ENCODE results near the gene MYO10. TPM values are rescaled to one million over a fixed set of nuclear protein-coding genes. Genes with fewer than 3 reads are reported as not detected.

Gene MYO10
- total RNA-seq, 4 donors from 2014 or later = 51.6 to 190 (median 72.9) TPM

- H3K36me3 ChIP-seq = no peaks in the 10 kb centered on the region
- peaks cover 0 to 44% (median 21%) of the 10 kb centered on the region in 4 donors for H3K4me1 ChIP-seq
- in situ Hi-C loops (cut with MboI; ENCODE audit: low pct_ligation_motif_present in 1 of 4, low pct_unique_long_range_greater_than_20kb in 1 of 4, low sequenced_read_pairs in 3 of 4) = no loop called here
- H3K27ac ChIP-seq = no peak overlapping the region
- no peak for DNase-seq
- no peak for TF ChIP-seq EP300 (IDR thresholded peaks at IDR 0.05; ENCODE audit: low read depth)
- no peak for TF ChIP-seq POLR2AphosphoS5 (IDR thresholded peaks at IDR 0.05)
- no peak for TF ChIP-seq POLR2A (IDR thresholded peaks at IDR 0.05)
- TF ChIP-seq CTCF (IDR thresholded peaks at IDR 0.05) = no peak
- H3K27me3 ChIP-seq = no peaks in the 10 kb centered on the region
- no peaks in the 10 kb centered on the region for H3K9me3 ChIP-seq
- intact Hi-C loops (cut with DNase I; ENCODE audit: low total_unique reads) = no loop called here
- WGBS, 2 donors (ENCODE audit: low coverage in 1 of 2) = 83 to 84% methylated on average over 4 to 5 of the region's 5 CpGs
- no peak overlapping the region for H3K4me3 ChIP-seq
These were observed 203.7 kb downstream of the MYO10 start for GRCh38 chr5:16732356-16732755.

GRCh38 chr5:16727755-16728325 is 208.2 kb downstream of the MYO10 start:
- Histone ChIP-seq H3K36me3 (no peaks in the 10 kb centered on the region), H3K9me3 (no peaks in the 10 kb centered on the region), H3K27ac (peak overlapping the region; percentile 44 to 66 (median 52)), H3K27me3 (no peaks in the 10 kb centered on the region), H3K4me3 (no peak overlapping the region), H3K4me1 (peaks cover 0 to 23% (median 11%) of the 10 kb centered on the region in 4 donors)
- in situ Hi-C loops (cut with MboI; ENCODE audit: low pct_ligation_motif_present in 1 of 4, low pct_unique_long_range_greater_than_20kb in 1 of 4, low sequenced_read_pairs in 3 of 4) = no loop called here
- 20 to 29% methylated on average over 9 to 11 of the region's 11 CpGs for WGBS, 2 donors (ENCODE audit: low coverage in 1 of 2)
- peak; percentile 47 for DNase-seq
- intact Hi-C loops (cut with DNase I; ENCODE audit: low total_unique reads) = no loop called here
- TF ChIP-seq EP300 (IDR thresholded peaks at IDR 0.05; ENCODE audit: low read depth) (no peak), POLR2A (IDR thresholded peaks at IDR 0.05) (no peak), CTCF (IDR thresholded peaks at IDR 0.05) (no peak), POLR2AphosphoS5 (IDR thresholded peaks at IDR 0.05) (no peak)

DNA sequence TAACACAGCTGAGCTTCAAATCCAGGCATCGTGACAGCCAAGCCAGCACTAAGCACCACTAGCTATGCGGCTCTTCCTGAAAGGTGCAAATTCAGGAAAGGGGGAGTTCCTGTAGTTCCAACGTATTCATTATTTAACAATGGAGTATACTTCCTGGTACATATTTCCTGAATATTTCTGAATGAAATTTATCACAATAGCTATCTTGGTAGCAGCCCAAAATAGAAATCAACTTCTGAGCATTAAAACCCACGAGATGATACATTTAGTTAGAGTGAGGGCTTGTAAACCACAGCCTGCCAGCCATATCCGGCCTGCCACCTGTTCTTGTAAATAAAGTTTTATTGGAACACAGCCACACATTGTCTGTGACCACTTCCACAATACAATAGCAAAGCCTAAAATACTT is 209.5 kb downstream of the MYO10 start:
- DNase-seq = no peak
- H3K27ac ChIP-seq = peak overlapping the region in 3 of 4 donors; percentile 10 to 66 (median 59)
- TF ChIP-seq POLR2A (IDR thresholded peaks at IDR 0.05) (no peak), EP300 (IDR thresholded peaks at IDR 0.05; ENCODE audit: low read depth) (no peak), POLR2AphosphoS5 (IDR thresholded peaks at IDR 0.05) (no peak), CTCF (IDR thresholded peaks at IDR 0.05) (no peak)
- H3K27me3 ChIP-seq = no peaks in the 10 kb centered on the region
- intact Hi-C loops (cut with DNase I; ENCODE audit: low total_unique reads) = no loop called here
- no peaks in the 10 kb centered on the region for H3K9me3 ChIP-seq
- no peak overlapping the region for H3K4me3 ChIP-seq
- WGBS, 2 donors (ENCODE audit: low coverage in 1 of 2) = 26 to 37% methylated on average over 3 to 5 of the region's 5 CpGs
- peaks cover 0 to 29% (median 17%) of the 10 kb centered on the region in 4 donors for H3K4me1 ChIP-seq
- H3K36me3 ChIP-seq = no peaks in the 10 kb centered on the region
- in situ Hi-C loops (cut with MboI; ENCODE audit: low pct_ligation_motif_present in 1 of 4, low pct_unique_long_range_greater_than_20kb in 1 of 4, low sequenced_read_pairs in 3 of 4) = no loop called here

- H3K4me1 ChIP-seq = peaks cover 0 to 36% (median 19%) of the 10 kb centered on the region in 4 donors
- no peak overlapping the region for H3K4me3 ChIP-seq
- in situ Hi-C loops (cut with MboI; ENCODE audit: low pct_ligation_motif_present in 1 of 4, low pct_unique_long_range_greater_than_20kb in 1 of 4, low sequenced_read_pairs in 3 of 4) (no loop called here), intact Hi-C loops (cut with DNase I; ENCODE audit: low total_unique reads) (no loop called here)
- no peaks in the 10 kb centered on the region for H3K27me3 ChIP-seq
- WGBS, 2 donors (ENCODE audit: low coverage in 1 of 2) = 92 to 93% methylated on average over 3 to 7 of the region's 7 CpGs
- H3K9me3 ChIP-seq = no peaks in the 10 kb centered on the region
- no peak for TF ChIP-seq EP300 (IDR thresholded peaks at IDR 0.05; ENCODE audit: low read depth)
- TF ChIP-seq POLR2A (IDR thresholded peaks at IDR 0.05) = no peak
- TF ChIP-seq CTCF (IDR thresholded peaks at IDR 0.05) = no peak
- TF ChIP-seq POLR2AphosphoS5 (IDR thresholded peaks at IDR 0.05) = no peak
- DNase-seq = no peak
- H3K36me3 ChIP-seq = no peaks in the 10 kb centered on the region
- no peak overlapping the region for H3K27ac ChIP-seq
These were observed 210.5 kb downstream of the MYO10 start for GRCh38 chr5:16725575-16725974.
